PC-3 (cell line): Measurements from ENCODE around the gene SMIM32. TPM values are rescaled to one million over a fixed set of nuclear protein-coding genes. Genes with fewer than 3 reads are reported as not detected.

Source experiments
- ATAC-seq: fragments of 200-7000 bp; cut with Tn5 transposase; 2 replicates; pipeline ENCODE4 v1.9.1; 2020; ENCODE audit warnings: mild to moderate bottlenecking, moderate library complexity
- BruUV-seq: library from RNA; stranded (reverse); fragments of 400-500 nt; replicated peaks from 2 replicates; lab custom pipeline; 2021; lab: Mats Ljungman, UMichigan
- CTCF ChIA-PET: fragments of 300-600 bp; sonication (Branson Sonifier 250); formaldehyde crosslinking; loops from one replicate; lab custom pipeline; 2022; ENCODE audit warnings: antibody characterized with exemption; lab: Charles Lee
- POLR2A ChIA-PET: fragments of 300-600 bp; sonication (Branson Sonifier 250); formaldehyde crosslinking; loops from one replicate; lab custom pipeline; 2022; ENCODE audit warnings: antibody characterized with exemption; ENCODE audit not compliant: unreplicated experiment; lab: Charles Lee
- DNase-seq: peaks from one replicate; pipeline ENCODE4 v3.0.0-alpha.2; 2015
- H2AFZ ChIP-seq: fragments of 300-600 bp; sonication (generic); 2 replicates; pipeline ENCODE4 v1.6.0; 2016; ENCODE audit warnings: antibody characterized with exemption, low read length
- H3F3A ChIP-seq: fragments of 300-600 bp; sonication (generic); one replicate; pipeline ENCODE4 v1.6.0; 2017; ENCODE audit warnings: antibody characterized with exemption, low read length, control low read depth, mild to moderate bottlenecking; ENCODE audit not compliant: unreplicated experiment
- H3K27ac ChIP-seq: fragments of 300-600 bp; sonication (generic); 2 replicates; pipeline ENCODE4 v1.5.1; 2016; ENCODE audit warnings: mild to moderate bottlenecking, low read length
- H3K27me3 ChIP-seq: fragments of 300-600 bp; sonication (generic); 2 replicates; pipeline ENCODE4 v1.6.1; 2016; ENCODE audit warnings: low read length, mixed read lengths
- H3K36me3 ChIP-seq: fragments of 300-600 bp; sonication (generic); 2 replicates; pipeline ENCODE4 v1.6.1; 2016; ENCODE audit warnings: low read depth, mixed run types, low read length, mixed read lengths
- H3K4me1 ChIP-seq: fragments of 300-600 bp; sonication (generic); 2 replicates; pipeline ENCODE4 v1.5.1; 2016; ENCODE audit warnings: low read length; ENCODE audit not compliant: insufficient read depth
- H3K4me2 ChIP-seq: fragments of 300-600 bp; sonication (generic); 2 replicates; pipeline ENCODE4 v1.6.0; 2016; ENCODE audit warnings: low read length
- H3K4me3 ChIP-seq: fragments of 300-600 bp; sonication (generic); 2 replicates; pipeline ENCODE4 v1.5.1; 2016; ENCODE audit warnings: mild to moderate bottlenecking, low read length, mixed read lengths
- H3K79me2 ChIP-seq: fragments of 300-600 bp; sonication (generic); 2 replicates; pipeline ENCODE4 v1.6.1; 2017; ENCODE audit warnings: low read length, mixed read lengths
- H3K9ac ChIP-seq: fragments of 300-600 bp; sonication (generic); 2 replicates; pipeline ENCODE4 v1.6.0; 2016; ENCODE audit warnings: mild to moderate bottlenecking, low read length
- H3K9me2 ChIP-seq: fragments of 300-600 bp; sonication (generic); replicated peaks from 2 replicates; pipeline ENCODE4 v1.6.1; 2016; ENCODE audit warnings: mixed run types, low read length, mixed read lengths
- H3K9me3 ChIP-seq: fragments of 300-600 bp; sonication (generic); 2 replicates; pipeline ENCODE4 v1.6.1; 2016; ENCODE audit warnings: low read length, mixed read lengths
- H4K20me1 ChIP-seq: fragments of 300-600 bp; sonication (generic); 2 replicates; pipeline ENCODE4 v1.6.1; 2016; ENCODE audit warnings: low read length, mixed read lengths
- CTCF ChIP-seq: fragments of 300-600 bp; sonication (generic); conservative IDR thresholded peaks from 2 replicates; pipeline ENCODE4 v1.5.1; 2017; ENCODE audit warnings: antibody characterized with exemption, low read depth, mild to moderate bottlenecking, low read length
- EZH2 ChIP-seq: fragments of 300-600 bp; sonication (generic); IDR thresholded peaks from one replicate; pipeline ENCODE4 v1.6.1; 2017; ENCODE audit warnings: antibody characterized with exemption, mild to moderate bottlenecking, low read length; ENCODE audit not compliant: unreplicated experiment
- EZH2phosphoT487 ChIP-seq: fragments of 300-600 bp; sonication (generic); IDR thresholded peaks from 2 replicates; pipeline ENCODE4 v1.6.1; 2018; ENCODE audit warnings: mild to moderate bottlenecking, antibody characterized with exemption, low read length, borderline replicate concordance
- intact Hi-C: fragments of 100-400 bp; cut with micrococcal nuclease; formaldehyde crosslinking; loops from 2 replicates; pipeline ENCODE4 v1.9.0; 2023
- total RNA-seq: library from RNA; depleted of rRNA; stranded (reverse); fragments of >200 nt; gene quantifications from 2 replicates; pipeline ENCODE4 v1.2.3, GENCODE V29; 2014

SMIM32 gene
- total RNA-seq, 1 experiment from 2014 or later: not detected

- H3K4me1 ChIP-seq: no peaks in the 10 kb centered on the region
- no peak overlapping the region for H3K9ac ChIP-seq
- no peak overlapping the region for H3K27ac ChIP-seq
- TF ChIP-seq EZH2 (no peak), EZH2phosphoT487 (no peak), CTCF (no peak)
- no peak overlapping the region for H3K4me3 ChIP-seq
- POLR2A ChIA-PET: no interaction called here
- no peaks in the 10 kb centered on the region for H3K27me3 ChIP-seq
- no peak overlapping the region for H2AFZ ChIP-seq
- CTCF ChIA-PET: no interaction called here
- no peak for ATAC-seq
- no peaks in the 10 kb centered on the region for H3K9me2 ChIP-seq
- no peaks in the 10 kb centered on the region for H3K9me3 ChIP-seq
- H4K20me1 ChIP-seq: no peaks in the 10 kb centered on the region
- H3F3A ChIP-seq: no peaks in the 10 kb centered on the region
- no peaks in the 10 kb centered on the region for H3K79me2 ChIP-seq
- no peak for DNase-seq
- intact Hi-C loops: no loop called here
- H3K4me2 ChIP-seq: no peak overlapping the region
- no TSS peak for BruUV-seq
- H3K36me3 ChIP-seq: no peaks in the 10 kb centered on the region
These were observed 7.8 kb upstream of the SMIM32 start for GRCh38 chr5:136200761-136201160.

- ChIA-PET CTCF (no interaction called here), POLR2A (no interaction called here)
- ATAC-seq (no peak), DNase-seq (no peak)
- TF ChIP-seq EZH2phosphoT487 (no peak), EZH2 (no peak), CTCF (no peak)
- H3K9me3 ChIP-seq: no peaks in the 10 kb centered on the region
- no peaks in the 10 kb centered on the region for H3F3A ChIP-seq
- H3K36me3 ChIP-seq: no peaks in the 10 kb centered on the region
- no TSS peak for BruUV-seq
- H3K9ac ChIP-seq: no peak overlapping the region
- H4K20me1 ChIP-seq: no peaks in the 10 kb centered on the region
- no peak overlapping the region for H3K27ac ChIP-seq
- no peak overlapping the region for H3K4me2 ChIP-seq
- H3K9me2 ChIP-seq: no peaks in the 10 kb centered on the region
- no peaks in the 10 kb centered on the region for H3K79me2 ChIP-seq
- no peak overlapping the region for H3K4me3 ChIP-seq
- H3K27me3 ChIP-seq: no peaks in the 10 kb centered on the region
- H2AFZ ChIP-seq: no peak overlapping the region
- intact Hi-C loops: no loop called here
- H3K4me1 ChIP-seq: no peaks in the 10 kb centered on the region
These were observed 7.2 kb upstream of the SMIM32 start for GRCh38 chr5:136200130-136200529.

GRCh38 chr5:136199408-136199807, 6.4 kb upstream of the SMIM32 start:
- Histone ChIP-seq H3K4me2 (no peak overlapping the region), H3K4me1 (no peaks in the 10 kb centered on the region), H2AFZ (no peak overlapping the region), H4K20me1 (no peaks in the 10 kb centered on the region), H3K36me3 (no peaks in the 10 kb centered on the region), H3K9me2 (no peaks in the 10 kb centered on the region), H3K9me3 (no peaks in the 10 kb centered on the region), H3K27me3 (no peaks in the 10 kb centered on the region), H3K27ac (no peak overlapping the region), H3K4me3 (no peak overlapping the region), H3F3A (no peaks in the 10 kb centered on the region), H3K9ac (no peak overlapping the region), H3K79me2 (no peaks in the 10 kb centered on the region)
- no peak for DNase-seq
- BruUV-seq: no TSS peak
- TF ChIP-seq EZH2phosphoT487: no peak
- TF ChIP-seq CTCF: no peak
- TF ChIP-seq EZH2: no peak
- ATAC-seq: no peak
- CTCF ChIA-PET: no interaction called here
- POLR2A ChIA-PET: no interaction called here
- intact Hi-C loops: no loop called here
